Measurements from ENCODE around the gene TAS2R13.

Gene TAS2R13

DNA sequence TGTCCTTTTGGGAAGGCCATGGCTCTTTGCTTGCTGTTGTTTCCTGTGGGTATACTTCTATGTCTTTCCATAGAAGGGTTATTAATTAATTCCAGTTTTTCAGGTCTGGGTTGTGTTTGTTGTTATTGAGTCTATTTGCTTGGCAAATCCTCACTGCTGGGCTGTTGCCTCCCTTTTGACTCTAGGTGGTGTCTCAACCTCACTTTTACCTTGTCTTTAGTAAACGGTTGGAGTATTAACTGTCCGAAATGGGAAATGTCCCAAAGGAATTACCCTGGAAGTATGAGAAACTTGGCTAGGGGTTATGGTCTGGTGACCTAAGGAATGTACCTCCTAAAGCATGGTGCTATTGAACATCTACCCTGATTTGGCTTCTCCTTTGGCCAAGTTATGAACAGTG lies 42.0 kb downstream of the TAS2R13 start:
- DNase-seq = no peak

DNA sequence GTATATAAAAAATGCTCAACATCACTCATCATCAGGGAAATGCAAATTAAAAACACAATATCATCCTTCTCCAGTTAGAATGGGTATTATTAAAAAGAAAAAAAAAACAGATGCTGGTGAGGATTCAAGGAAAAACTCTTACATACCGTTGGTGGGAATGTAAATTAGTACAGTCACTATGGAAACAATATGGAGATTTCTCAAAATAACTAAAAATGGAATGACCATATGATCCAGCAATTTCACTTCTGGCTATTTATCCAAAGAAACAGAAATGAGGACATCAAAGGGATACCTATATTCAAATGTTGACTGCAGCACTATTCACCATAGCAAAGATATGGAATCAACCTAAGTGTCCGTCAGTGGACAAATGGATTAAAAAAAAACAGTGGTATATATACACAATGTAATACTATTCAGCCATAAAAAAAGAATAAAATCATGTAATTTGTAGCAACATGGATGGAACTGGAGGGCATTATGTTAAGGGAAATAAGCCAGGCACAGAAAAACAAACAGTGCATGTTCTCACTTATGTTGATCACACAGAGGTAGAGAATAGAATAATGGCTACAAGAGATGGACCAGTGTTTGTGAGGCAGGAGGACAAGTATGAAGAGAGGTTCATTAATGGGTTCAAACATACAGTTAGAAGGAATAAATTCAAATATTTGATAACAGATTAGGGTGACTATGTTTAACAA lies 45.7 kb downstream of the TAS2R13 start:
- no peak for DNase-seq

GRCh38 chr12:10861366-10861765 lies 48.0 kb downstream of the TAS2R13 start:
- DNase-seq = no peak

All from right kidney (tissue), 1 donor.